ENCODE measurements around the gene NOC2L. TPM values are rescaled to one million over a fixed set of nuclear protein-coding genes. Genes with fewer than 3 reads are reported as not detected.
"Not testable (repeated sequence)": the region's sequence is repeated elsewhere in the genome, so short reads cannot be mapped to it uniquely, and the experiment has no call there.

The NOC2L gene
- total RNA-seq, 1 experiment from 2014 or later = 277 TPM

DNA sequence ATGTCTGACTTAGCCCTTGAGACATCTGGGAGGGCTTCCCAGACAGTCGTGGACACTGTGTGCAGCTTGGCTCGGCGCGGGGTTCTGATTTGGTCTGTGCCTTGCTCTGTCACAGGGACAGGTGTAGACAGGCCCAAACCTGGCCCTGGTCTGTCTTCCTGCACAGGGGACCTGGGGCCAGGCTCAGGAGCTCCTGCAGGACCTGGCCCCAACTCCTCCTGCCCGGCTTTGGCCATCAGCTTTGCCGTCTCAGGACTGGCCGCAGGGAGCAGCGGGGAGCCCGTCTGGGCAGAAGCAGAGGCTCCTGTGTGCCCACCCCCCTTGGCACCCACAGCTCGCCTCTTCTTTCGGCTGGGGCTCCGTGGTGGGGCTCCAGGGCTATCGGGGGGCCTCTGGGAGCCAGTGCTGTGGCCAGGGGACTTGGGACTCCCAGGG, 21.1 kb upstream of the NOC2L start:
- Histone ChIP-seq H3K4me3 (no peak overlapping the region), H3K9me3 (no peaks in the 10 kb centered on the region), H3K27me3 (no peaks in the 10 kb centered on the region), H3K36me3 (no peaks in the 10 kb centered on the region)
- DNase-seq = no peak

DNA sequence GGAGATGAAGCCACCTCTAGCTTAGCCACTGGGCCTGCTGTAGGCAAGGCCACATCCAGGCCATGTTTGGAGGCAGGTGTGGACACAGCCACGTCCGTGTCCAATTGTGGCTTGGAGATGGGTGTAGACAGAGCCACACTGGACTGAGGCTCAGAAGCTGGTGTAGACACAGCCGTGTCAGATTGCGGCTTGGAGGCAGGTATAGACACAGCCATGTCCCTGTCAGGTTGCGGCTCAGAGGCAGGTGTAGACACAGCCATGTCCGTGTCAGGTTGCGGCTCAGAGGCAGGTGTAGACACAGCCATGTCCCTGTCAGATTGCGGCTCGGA, 20.7 kb upstream of the NOC2L start:
- H3K27me3 ChIP-seq = no peaks in the 10 kb centered on the region
- no peak for DNase-seq
- H3K9me3 ChIP-seq = no peaks in the 10 kb centered on the region
- no peaks in the 10 kb centered on the region for H3K36me3 ChIP-seq
- H3K4me3 ChIP-seq = no peak overlapping the region

DNA sequence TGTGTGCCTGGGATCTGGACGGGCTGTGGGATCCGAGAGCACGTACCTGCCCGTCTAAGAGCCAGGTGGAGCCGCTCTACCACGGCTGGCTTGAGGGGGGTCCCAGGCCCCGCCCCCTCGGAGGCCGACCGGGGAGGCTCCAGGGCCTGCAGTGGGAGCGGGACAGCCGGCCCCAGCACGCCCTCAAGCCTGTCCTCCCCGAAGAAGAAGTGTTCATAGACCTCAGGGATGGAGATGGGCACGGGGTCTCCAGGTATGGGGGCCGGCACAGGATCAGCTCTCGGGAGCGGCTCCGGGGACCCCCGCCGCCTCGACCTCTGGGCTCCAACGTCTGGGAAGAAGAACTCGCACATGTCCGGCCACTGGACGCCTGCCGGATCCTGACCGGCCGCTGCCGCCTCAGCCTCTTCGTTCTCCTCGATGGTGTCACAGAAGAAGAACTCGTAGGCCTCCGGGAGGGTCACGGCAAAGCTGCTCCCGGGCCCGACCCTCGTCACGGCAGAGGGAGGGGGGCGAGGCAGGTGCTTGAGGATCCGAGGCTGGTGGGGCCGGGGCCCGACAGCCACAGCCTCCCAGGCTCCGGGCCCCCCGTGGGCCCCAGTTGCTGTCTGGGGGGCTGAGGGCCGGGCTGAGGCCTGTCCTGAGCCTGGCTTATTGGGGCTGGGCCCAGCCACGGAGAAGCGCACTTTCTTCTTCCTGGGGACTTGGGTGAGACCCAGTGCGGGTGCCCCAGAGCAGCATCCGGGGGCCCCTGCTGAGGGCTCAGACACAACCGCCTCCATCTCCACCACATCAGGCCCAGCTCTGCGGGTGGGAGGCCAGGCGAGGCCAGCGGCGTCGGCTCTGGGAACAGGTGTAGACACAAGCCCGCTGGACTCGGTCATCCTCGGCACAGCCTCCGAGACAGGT, 20.0 kb upstream of the NOC2L start:
- Histone ChIP-seq H3K36me3 (no peaks in the 10 kb centered on the region), H3K27me3 (no peaks in the 10 kb centered on the region), H3K4me3 (no peak overlapping the region), H3K9me3 (no peaks in the 10 kb centered on the region)
- no peak for DNase-seq

DNA sequence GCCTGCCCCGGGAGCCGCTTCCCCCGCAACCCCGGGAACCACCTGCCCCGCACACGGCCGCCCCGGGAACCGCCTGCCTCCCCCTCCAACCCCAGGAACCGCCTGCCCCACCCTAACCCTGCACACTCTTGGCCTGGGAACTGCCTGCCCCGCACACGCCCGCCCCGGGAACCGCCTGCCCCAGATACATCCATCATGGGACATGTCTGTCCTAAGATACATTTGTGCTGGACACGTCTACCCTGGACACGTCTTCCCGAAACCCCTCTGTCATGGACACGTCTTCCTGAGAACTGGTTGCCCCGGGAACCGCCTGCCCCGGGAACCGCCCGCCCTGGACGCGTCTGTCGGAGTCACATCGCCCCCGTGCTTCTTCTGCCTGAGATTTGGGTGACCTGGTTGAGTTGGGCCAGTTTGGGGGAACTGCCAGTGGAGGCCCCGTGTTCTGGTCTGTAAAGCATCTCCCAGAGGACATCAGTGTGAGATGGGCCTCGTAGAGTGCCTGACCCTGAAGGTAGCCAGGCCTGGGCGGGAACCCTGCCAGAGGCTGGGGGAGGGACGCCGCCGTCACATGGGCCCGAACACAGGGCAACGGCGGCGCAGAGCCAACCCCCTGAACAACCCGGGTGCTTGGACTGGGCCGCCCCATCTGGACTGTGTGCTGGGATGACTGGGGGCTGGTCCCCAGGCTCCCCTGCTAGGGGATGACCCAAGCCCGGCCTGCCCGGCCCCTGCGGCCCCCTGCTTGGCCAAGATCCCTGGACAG, 19.2 kb upstream of the NOC2L start:
- Histone ChIP-seq H3K4me3 (no peak overlapping the region), H3K27me3 (no peaks in the 10 kb centered on the region), H3K9me3 (no peaks in the 10 kb centered on the region), H3K36me3 (no peaks in the 10 kb centered on the region)
- peak; percentile 22 for DNase-seq

DNA sequence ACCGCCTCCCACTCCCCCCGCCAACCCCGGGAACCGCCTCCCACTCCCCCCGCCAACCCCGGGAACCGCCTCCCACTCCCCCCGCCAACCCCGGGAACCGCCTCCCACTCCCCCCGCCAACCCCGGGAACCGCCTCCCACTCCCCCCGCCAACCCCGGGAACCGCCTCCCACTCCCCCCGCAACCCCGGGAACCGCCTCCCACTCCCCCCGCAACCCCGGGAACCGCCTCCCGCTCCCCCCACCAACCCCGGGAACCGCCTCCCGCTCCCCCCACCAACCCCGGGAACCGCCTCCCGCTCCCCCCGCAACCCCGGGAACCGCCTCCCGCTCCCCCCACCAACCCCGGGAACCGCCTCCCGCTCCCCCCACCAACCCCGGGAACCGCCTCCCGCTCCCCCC, 17.7 kb upstream of the NOC2L start:
- H3K27me3 ChIP-seq, H3K36me3 ChIP-seq, H3K9me3 ChIP-seq, H3K4me3 ChIP-seq: not testable (repeated sequence)
- DNase-seq = peak; percentile 42

DNA sequence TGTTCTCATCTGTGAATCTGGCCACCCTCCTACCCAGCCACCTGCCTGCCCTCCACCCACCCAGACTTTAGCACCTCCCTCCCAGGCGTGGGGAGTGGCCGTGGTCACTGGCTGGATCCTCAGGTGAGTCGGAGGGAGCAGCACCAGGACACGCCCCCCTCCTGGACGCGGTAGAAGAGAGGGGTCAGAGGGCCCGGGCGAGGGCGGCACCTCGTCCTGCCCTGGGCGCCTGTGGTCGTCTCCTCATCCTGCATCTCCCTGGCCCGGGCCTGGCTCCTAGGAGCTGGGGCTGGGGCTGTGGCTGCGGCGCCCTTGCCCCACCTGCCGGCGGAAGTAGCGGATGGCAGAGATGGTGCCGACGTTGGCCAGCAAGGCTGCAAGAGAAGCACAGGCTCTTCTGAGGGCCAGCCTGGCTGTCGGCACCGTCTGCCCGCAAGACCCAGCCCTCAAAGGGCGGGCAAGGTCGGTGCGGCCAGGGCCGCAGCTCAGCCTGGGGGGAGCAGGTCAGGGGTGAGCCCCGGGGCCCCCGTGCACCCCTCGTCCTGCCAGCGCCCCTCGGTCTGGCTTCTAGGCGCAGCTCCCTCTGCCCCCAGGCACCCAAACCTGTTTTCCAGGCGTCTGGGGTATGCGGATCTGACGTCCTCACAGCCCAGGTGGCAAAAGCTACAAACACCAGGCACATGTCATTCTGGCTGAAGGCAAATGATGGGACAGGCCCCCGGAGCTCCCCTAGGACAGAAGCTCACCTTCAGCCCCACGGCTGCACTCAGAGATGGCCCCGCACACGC, 17.0 kb upstream of the NOC2L start:
- Histone ChIP-seq H3K27me3 (no peaks in the 10 kb centered on the region), H3K36me3 (no peaks in the 10 kb centered on the region), H3K9me3 (no peaks in the 10 kb centered on the region), H3K4me3 (peak overlapping the region; percentile 48)
- peak; percentile 79 for DNase-seq

DNA sequence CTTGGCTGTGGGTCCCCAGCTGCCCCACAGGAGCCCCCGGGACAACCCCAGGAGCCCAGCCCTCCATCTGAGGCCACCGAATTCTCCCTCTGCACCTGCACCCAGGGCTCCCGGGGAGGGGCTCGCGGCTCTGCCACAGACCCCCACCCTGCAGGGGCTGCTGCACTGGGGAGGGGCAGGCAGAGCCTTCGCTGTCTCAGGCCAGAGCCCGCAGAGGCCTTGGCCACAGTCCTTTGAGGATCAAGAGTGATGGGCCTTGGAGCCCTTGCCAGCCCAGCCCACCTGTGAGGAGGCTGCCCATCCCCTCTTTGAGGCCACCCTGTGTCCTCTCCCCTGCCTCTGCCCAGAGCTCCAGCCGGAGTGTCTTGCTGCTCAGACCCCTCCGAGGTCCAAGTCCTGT, 16.3 kb upstream of the NOC2L start:
- Histone ChIP-seq H3K9me3 (no peaks in the 10 kb centered on the region), H3K27me3 (no peaks in the 10 kb centered on the region), H3K4me3 (no peak overlapping the region; the same call in 1 of the 2 replicates), H3K36me3 (no peaks in the 10 kb centered on the region)
- DNase-seq = no peak

DNA sequence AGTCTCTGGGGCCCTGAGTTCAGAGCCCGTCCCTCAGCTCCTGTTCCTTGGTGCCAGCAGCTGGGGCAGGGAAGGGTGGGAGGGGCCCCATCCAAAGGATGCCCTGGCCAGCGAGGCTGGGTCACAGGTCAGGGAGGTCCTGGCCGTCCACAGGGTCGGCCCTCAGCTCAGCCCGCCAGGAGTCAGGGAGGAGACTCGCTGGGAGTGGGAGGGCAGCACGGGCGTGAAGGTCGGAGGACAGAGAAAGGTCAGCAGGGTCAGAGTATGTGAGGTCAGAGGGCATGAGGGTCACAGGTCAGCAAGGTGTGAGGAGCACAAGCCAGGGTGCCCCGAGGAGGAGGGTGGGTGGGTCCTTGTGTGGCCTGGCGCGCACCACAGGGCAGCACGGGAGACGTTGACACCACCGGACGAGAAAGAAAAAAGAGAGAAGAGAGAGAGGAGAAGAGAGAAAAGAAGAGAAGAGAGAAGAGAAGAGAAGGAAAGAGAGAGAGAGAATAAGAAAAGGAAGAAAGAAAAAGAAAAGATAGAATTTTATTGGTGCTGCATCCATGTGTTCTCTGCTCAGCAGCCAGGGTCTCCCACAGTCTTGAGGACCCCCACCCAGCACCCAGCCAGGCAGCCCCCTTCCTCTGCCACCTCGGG, 15.8 kb upstream of the NOC2L start:
- DNase-seq = no peak
- Histone ChIP-seq H3K36me3 (no peaks in the 10 kb centered on the region), H3K9me3 (no peaks in the 10 kb centered on the region), H3K27me3 (no peaks in the 10 kb centered on the region), H3K4me3 (no peak overlapping the region)

DNA sequence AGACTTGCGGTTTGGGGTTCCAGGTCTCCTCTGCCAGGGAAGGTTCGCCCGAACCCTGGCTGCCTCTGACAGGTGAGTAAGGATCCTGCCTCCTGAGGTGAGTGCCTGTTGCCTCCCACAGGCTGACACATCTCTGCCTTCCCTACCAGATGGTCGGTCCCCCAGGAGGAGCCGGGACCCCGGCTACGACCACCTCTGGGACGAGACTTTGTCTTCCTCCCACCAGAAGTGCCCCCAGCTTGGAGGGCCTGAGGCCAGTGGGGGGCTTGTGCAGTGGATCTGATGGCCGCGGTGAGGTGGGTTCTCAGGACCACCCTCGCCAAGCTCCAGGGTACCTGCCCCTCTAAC, 15.2 kb upstream of the NOC2L start:
- Histone ChIP-seq H3K4me3 (no peak overlapping the region), H3K9me3 (no peaks in the 10 kb centered on the region), H3K27me3 (no peaks in the 10 kb centered on the region), H3K36me3 (no peaks in the 10 kb centered on the region)
- no peak for DNase-seq

DNA sequence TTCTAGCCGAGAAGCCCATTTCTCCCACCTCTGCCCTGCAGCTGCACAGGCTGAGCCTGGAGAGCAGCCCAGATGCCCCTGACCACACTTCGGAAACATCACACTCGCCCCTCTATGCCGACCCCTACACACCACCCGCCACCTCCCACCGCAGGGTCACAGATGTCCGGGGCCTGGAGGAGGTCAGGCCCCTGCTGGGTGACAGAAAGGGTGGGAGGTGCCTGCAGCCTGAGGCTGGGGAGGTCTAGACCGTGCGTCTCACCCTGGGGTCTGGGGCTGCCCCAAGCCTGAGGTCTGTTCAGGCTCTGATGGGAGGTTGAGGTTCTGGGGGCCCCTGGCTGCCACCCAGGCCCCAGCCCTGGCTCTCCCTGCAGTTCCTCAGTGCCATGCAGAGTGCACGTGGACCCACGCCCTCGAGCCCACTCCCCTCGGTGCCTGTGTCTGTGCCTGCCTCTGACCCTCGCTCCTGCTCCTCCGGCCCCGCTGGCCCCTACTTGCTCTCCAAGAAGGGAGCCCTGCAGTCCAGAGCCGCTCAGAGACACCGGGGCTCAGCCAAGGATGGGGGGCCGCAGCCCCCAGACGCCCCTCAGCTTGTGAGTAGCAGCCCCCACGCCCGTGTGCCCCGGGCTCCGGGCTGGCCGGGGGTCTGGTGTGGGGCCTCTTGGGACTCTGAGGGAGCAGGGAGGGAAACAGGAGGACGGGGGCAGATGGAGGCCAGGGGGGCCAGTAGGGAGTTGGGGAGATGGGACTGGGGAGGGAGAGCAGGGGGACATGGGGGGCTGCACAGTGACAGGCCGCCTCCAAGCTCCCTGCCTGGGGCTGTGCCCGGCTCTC, 14.6 kb upstream of the NOC2L start:
- no peak overlapping the region for H3K4me3 ChIP-seq
- no peaks in the 10 kb centered on the region for H3K27me3 ChIP-seq
- H3K36me3 ChIP-seq = no peaks in the 10 kb centered on the region
- DNase-seq = no peak
- no peaks in the 10 kb centered on the region for H3K9me3 ChIP-seq

DNA sequence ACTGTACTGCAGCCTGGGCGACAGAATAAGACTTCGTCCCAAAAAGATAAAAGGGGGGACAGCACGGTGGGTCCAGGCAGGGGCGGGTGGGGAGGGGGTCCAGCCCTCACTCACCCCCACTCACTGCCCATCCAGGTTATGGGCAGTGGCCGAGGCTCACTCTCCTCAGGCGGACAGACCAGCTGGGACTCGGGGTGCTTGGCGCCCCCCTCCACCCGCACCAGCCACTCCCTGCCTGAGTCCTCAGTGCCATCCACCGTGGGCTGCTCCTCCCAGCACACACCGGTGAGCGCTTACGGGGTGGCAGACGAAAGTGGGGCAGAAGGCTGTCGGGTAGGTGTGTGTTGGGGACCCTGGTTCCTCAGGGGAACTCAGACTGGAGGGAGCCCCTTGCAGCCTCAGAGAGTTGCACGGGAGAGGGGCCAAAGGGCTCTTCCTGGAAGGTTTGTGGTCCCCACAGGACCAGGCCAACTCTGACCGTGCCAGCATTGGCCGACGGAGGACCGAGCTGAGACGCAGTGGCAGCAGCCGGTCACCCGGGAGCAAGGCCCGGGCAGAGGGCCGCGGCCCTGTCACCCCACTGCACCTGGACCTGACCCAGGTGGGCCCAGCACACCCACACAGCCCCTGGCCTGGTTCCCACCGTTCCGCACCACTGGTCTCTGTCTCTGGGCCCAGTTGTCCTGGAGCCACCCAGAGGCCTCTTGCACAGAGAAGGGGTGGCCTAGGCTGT, 13.8 kb upstream of the NOC2L start:
- DNase-seq = no peak
- Histone ChIP-seq H3K4me3 (no peak overlapping the region), H3K36me3 (no peaks in the 10 kb centered on the region), H3K27me3 (no peaks in the 10 kb centered on the region), H3K9me3 (no peaks in the 10 kb centered on the region)

DNA sequence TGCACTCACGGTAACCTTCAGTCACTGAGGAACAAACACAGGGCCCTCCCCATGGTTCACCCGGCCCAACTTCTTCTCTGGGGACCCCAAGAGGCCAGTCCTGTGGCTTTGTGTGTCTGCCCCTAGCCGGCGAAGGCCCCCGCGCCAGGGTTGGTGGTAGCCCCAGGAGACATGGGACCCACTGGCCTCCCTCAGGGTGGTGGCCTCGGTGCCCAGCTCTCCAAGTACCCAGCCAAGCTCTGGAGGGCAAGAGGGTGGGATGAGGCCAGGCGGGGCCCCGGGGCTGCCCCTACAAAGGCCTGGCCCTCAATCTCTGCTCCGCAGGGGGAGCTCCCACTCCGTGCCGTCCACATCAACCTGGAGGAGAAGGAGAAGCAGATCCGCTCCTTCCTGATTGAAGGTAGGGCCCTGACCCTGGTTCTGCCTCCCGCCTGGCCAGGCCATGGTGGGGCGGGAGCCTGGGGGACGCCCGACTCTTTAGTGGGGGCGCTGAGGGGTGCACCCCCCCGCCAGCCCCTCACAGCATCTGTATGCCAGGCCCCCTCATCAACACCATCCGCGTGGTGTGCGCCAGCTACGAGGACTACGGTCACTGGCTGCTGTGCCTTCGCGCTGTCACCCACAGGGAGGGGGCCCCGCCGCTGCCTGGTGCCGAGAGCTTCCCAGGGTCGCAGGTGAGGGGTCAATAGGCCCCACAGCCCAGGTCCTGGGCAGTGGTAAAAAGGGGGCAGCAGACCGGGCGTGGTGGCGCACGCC, 12.9 kb upstream of the NOC2L start:
- Histone ChIP-seq H3K27me3 (no peaks in the 10 kb centered on the region), H3K36me3 (no peaks in the 10 kb centered on the region), H3K9me3 (no peaks in the 10 kb centered on the region), H3K4me3 (no peak overlapping the region)
- no peak for DNase-seq

DNA sequence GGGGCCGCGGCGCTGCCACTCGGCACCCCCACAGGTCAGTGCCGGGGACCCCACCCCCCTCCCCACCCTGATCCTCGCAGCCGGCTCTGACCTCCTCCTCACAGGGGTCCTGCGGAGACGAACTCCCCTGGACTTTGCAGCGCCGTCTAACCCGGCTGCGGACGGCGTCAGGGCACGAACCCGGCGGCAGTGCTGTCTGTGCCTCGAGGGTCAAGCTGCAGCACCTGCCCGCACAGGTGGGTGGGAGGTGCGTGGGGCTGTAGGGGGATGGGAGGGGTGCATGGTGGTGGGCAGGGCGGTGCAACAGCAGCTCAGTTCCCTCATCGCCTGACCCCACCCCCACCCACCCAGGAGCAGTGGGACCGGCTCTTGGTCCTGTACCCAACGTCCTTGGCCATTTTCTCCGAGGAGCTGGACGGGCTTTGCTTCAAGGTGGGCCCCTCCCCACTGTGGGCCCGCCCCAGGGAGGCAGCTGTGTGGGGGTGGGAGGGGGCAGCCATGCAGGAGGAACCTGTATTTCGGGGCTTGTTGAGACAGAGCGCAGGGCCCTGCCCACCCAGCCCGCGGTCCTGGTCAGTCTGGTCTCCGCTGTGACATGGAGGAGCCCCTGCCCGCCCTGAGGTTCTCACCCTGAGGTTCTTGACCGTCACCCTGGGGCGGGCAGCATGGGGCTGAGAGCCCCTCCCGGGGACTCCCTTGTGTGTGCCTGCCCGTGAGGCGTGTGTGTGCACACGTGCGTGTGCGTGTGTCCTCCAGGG, 12.1 kb upstream of the NOC2L start:
- no peaks in the 10 kb centered on the region for H3K36me3 ChIP-seq
- no peaks in the 10 kb centered on the region for H3K27me3 ChIP-seq
- H3K4me3 ChIP-seq = no peak overlapping the region
- H3K9me3 ChIP-seq = no peaks in the 10 kb centered on the region
- no peak for DNase-seq

DNA sequence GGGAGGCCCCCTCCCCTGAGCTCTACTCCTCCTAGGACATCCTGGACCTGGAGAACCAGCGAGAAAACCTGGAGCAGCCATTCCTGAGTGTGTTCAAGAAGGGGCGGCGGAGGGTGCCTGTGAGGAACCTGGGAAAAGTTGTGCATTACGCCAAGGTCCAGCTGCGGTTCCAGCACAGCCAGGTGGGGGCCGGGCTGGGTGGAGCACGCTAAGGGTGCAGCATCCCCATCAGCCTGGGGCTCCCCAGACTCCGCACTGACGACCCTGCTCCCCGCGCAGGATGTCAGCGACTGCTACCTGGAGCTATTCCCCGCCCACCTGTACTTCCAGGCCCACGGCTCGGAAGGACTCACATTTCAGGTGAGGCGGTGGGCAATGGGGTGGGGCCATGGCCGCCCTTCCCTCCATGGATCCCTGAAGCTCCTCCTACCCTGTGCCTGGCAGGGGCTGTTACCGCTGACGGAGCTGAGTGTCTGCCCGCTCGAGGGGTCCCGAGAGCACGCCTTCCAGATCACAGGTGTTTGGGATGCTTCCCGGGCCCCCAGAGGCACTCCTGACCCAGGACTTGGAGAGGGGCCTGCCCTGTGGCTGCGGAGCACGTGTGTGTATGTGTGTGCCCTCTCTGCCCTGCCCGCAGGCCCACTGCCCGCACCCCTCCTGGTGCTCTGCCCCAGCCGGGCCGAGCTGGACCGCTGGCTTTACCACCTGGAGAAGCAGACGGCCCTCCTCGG, 11.4 kb upstream of the NOC2L start:
- Histone ChIP-seq H3K4me3 (no peak overlapping the region), H3K27me3 (no peaks in the 10 kb centered on the region), H3K9me3 (no peaks in the 10 kb centered on the region), H3K36me3 (no peaks in the 10 kb centered on the region; the same call in 1 of the 2 replicates)
- no peak for DNase-seq

Data from MG63 (cell line).